ENCODE measurements around the gene INSM1. TPM values are rescaled to one million over a fixed set of nuclear protein-coding genes. Genes with fewer than 3 reads are reported as not detected.

Gene INSM1
- total and polyA plus RNA-seq, 2 experiments from 2014 or later: 0.55 to 1.2 TPM

DNA sequence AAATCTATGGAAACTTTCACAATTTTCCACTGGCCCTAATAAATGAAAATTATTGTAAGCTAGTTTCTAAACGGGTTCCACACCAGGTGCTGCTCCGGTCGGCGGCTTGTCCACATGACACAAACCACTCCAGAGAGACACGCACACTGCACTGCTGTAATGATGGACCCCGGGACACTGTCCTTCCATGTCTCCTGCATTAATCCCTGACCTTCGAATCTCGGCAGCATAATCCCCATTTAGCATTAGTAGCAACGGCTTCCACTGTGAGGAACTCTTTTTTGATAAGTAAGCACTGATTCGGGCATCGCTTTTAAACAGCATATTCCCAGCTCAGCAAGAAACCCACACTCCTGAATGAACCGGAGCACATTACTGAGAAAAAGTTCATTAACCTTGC lies 43.5 kb downstream of the INSM1 start:
- no peaks in the 10 kb centered on the region for H3K9me3 Mint-ChIP-seq
- no peaks in the 10 kb centered on the region for H3K9me2 ChIP-seq (ENCODE audit: insufficient read depth)
- H2AFZ ChIP-seq: no peak overlapping the region
- no peaks in the 10 kb centered on the region for H4K20me1 ChIP-seq (replicated peaks; ENCODE audit: insufficient read depth)
- ATAC-seq (peak; percentile 11; the same call in 1 of the 3 replicates), DNase-seq (ENCODE audit: low spot score) (no peak)
- H3K27me3 Mint-ChIP-seq (ENCODE audit: insufficient read depth, low read depth, poor library complexity): peaks cover under 1% of the 10 kb centered on the region
- H3K4me1 Mint-ChIP-seq: peaks cover 64% of the 10 kb centered on the region
- TF ChIP-seq EZH2phosphoT487 (IDR thresholded peaks at IDR 0.05; ENCODE audit: unreplicated experiment): no peak
- no peak for TF ChIP-seq ZNF462 (CRISPR knock-in tag; IDR thresholded peaks at IDR 0.05)
- TF ChIP-seq POLR2AphosphoS5 (IDR thresholded peaks at IDR 0.05; ENCODE audit: low read depth): no peak
- TF ChIP-seq STAT1 (IDR thresholded peaks at IDR 0.05; ENCODE audit: unreplicated experiment): no peak
- TF ChIP-seq ZNF331 (CRISPR knock-in tag; IDR thresholded peaks at IDR 0.05; ENCODE audit: low read depth): no peak
- no peak for TF ChIP-seq NANOG (IDR thresholded peaks at IDR 0.05; ENCODE audit: borderline replicate concordance)
- no peak for TF ChIP-seq EZH2 (IDR thresholded peaks at IDR 0.05; ENCODE audit: low read depth, unreplicated experiment)
- TF ChIP-seq ZNF114 (CRISPR knock-in tag; IDR thresholded peaks at IDR 0.05): no peak
- no peak for TF ChIP-seq CTCF (conservative IDR thresholded peaks at IDR 0.05; ENCODE audit: low read depth in 2 of 2)
- no peak overlapping the region for H3K27ac Mint-ChIP-seq
- no peaks in the 10 kb centered on the region for H3K36me3 ChIP-seq (ENCODE audit: insufficient read depth)
- H3K4me3 Mint-ChIP-seq: 0 out of 3 replicates have a peak overlapping the region, but pooled peaks have one; percentile 4
- H3K4me3 ChIP-seq: no peak overlapping the region
- no peak overlapping the region for H3K27ac ChIP-seq (ENCODE audit: low read depth)
- no peaks in the 10 kb centered on the region for H3K36me3 Mint-ChIP-seq (ENCODE audit: low read depth)
- H3K4me2 ChIP-seq: 0 out of 2 replicates have a peak overlapping the region, but pooled peaks have one; percentile 64
- H3K27me3 ChIP-seq (ENCODE audit: insufficient read depth): no peaks in the 10 kb centered on the region
- H3K4me1 ChIP-seq (ENCODE audit: insufficient read depth): peaks cover 32% of the 10 kb centered on the region
- no peaks in the 10 kb centered on the region for H3K79me2 ChIP-seq (replicated peaks; ENCODE audit: insufficient read depth)
- no peaks in the 10 kb centered on the region; the same call in 1 of the 2 replicates for H3F3A ChIP-seq (replicated peaks; ENCODE audit: low read depth)

Data from GM23338 (cell line).